Natural killer cell treated with Interleukin-12 subunit alpha and Interleukin-12 subunit beta and Interleukin-15 and Interleukin-18, amount 100 ng/mL, for 72 hours (primary cell): ENCODE measurements around the gene INO80B. TPM values are rescaled to one million over a fixed set of nuclear protein-coding genes. Genes with fewer than 3 reads are reported as not detected.
"Not testable (repeated sequence)": the region's sequence is repeated elsewhere in the genome, so short reads cannot be mapped to it uniquely, and the experiment has no call there.

Source experiments
- ATAC-seq, 2 donors: fragments of 150-1000 bp; cut with Tn5 transposase in 1 of 2; sonication (Bioruptor Pico), chemical (Tn5 transposase) in 1 of 2; 2 replicates each; pipeline ENCODE4 v1.10.0; 2021
- DNase-seq: peaks from one replicate; pipeline ENCODE4 v3.0.0; 2022; ENCODE audit warnings: low spot score
- H3K27ac Mint-ChIP-seq, 2 donors: 1 replicate in 1 of 2; 2 replicates in 1 of 2; pipeline ENCODE4 v1.8.0; 2022; ENCODE audit warnings: mixed read lengths in 2 of 2, mild to moderate bottlenecking in 1 of 2, moderate library complexity in 1 of 2
- H3K27me3 Mint-ChIP-seq, 2 donors: 1 replicate in 1 of 2; 2 replicates in 1 of 2; pipeline ENCODE4 v1.8.0; 2022; ENCODE audit warnings: mixed read lengths in 2 of 2
- H3K36me3 Mint-ChIP-seq: one replicate; pipeline ENCODE4 v1.8.0; 2022; ENCODE audit warnings: mixed read lengths
- H3K4me1 Mint-ChIP-seq, 2 donors: 1 replicate in 1 of 2; 2 replicates in 1 of 2; pipeline ENCODE4 v1.8.0; 2022; ENCODE audit warnings: low read depth in 2 of 2, mixed read lengths in 2 of 2, mild to moderate bottlenecking in 1 of 2
- H3K4me3 Mint-ChIP-seq: one replicate; pipeline ENCODE4 v1.8.0; 2022; ENCODE audit warnings: mixed read lengths
- H3K9me3 Mint-ChIP-seq: 2 replicates; pipeline ENCODE4 v1.8.0; 2022; ENCODE audit warnings: mixed read lengths
- total RNA-seq, 2 donors: library from RNA; stranded (reverse); gene quantifications; one replicate each; pipeline ENCODE4 v1.2.3, GENCODE V29; 2022

The INO80B gene
- total RNA-seq, 2 donors from 2014 or later: 42.3 to 45.6 TPM

- Mint-ChIP-seq H3K4me1 (peaks cover 25 to 34% of the 10 kb centered on the region in 2 donors), H3K27ac (peak overlapping the region; percentile 90 to 96), H3K4me3 (peak overlapping the region; percentile 95)
- ATAC-seq, H3K27me3 Mint-ChIP-seq, H3K36me3 Mint-ChIP-seq, DNase-seq, H3K9me3 Mint-ChIP-seq: not testable (repeated sequence)
Measured at GRCh38 chr2:74420443-74421103, 34.3 kb upstream of the INO80B start.

DNA sequence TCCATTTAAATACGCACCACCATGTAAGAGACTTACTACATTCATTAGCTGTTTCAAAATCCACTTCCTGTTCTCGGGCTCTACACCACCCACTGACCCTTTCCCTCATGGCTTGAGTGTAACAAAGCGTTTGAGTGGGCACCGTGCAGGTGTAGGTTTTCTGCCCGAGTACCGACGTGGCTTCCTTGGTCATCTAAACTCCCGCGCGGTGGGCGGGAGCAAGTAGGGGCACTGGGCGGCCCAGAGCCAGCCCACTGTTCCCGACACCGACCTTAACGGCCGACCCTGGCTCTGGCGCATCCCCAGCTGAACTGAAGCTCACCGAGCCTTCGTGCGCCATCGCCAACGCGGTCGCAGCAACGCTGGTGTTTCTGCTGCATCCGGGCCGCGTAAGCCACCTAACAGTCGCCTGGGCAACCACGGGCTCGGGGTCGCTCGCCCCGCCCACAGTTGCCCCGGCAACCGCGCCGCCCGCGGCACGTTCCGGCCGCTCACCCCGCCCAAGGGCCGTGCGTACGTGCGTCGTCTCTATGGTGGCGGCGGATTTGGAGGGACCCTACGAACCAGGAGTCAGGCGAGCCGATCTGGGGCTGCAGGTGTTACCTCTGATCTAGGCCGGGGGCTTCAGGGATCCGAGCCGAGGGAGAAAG is 33.5 kb upstream of the INO80B start, which contains the start of the genes C2orf81 and WDR54:
C2orf81 (minus strand) TSS at position 399 of the 650 bp plus-strand sequence; CDS start at position 340, 59 bp downstream.
WDR54 (plus strand) TSS at position 510 of the 650 bp plus-strand sequence. CDS start 424 bp downstream, outside the sequence.
- DNase-seq (peak; percentile 97), ATAC-seq (peak; percentile 97)
- Mint-ChIP-seq H3K4me3 (peak within 1 kb of the TSS; percentile 95), H3K36me3 (no peaks in the 10 kb centered on the region), H3K27me3 (no peaks in the 10 kb centered on the region), H3K4me1 (peaks cover 21 to 29% of the 10 kb centered on the region in 2 donors), H3K9me3 (no peaks in the 10 kb centered on the region), H3K27ac (peak within 1 kb of the TSS; percentile 90 to 96)

DNA sequence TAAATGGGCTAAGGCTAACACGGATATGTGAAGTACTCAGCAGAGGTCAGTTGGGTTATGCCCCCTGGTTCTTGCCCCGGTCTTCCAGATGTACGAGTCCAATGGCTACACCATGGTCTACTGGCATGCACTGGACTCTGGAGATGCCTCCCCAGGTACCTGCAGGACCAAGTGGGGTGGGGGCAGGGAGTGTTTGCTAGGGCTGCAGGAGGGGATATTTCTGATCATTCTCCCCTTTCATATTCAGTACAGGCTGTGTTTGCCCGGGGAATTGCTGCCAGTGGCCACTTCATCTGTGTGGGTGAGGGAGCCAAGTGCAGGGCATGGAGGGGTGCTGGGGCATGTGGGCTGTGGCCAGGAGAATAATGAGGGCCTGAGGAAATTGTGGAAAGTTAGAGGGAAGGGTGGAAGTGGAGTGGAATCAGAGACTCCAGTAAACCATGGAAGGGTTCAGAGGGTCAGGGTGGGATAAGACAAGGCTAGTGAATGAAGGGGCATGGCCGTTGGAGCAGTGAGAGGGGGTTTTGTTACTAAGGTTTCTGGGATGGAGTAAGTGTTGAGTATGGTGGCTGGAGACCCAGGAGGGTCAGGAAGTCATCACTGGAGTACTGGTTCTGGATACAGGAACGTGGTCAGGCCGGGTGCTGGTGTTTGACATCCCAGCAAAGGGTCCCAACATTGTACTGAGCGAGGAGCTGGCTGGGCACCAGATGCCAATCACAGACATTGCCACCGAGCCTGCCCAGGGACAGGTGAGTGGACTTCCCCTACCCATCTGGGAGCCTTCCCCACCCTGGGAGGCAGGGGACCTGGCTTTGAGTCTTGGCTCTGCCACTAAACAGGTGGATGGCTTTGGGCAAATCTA is 31.4 kb upstream of the INO80B start:
- no peak for DNase-seq
- H3K9me3 Mint-ChIP-seq: no peaks in the 10 kb centered on the region
- ATAC-seq: no peak
- no peaks in the 10 kb centered on the region for H3K36me3 Mint-ChIP-seq
- peaks cover 21 to 24% of the 10 kb centered on the region in 2 donors for H3K4me1 Mint-ChIP-seq
- peak overlapping the region; percentile 95 for H3K4me3 Mint-ChIP-seq
- H3K27ac Mint-ChIP-seq: peak overlapping the region; percentile 90 to 96
- no peaks in the 10 kb centered on the region for H3K27me3 Mint-ChIP-seq

GRCh38 chr2:74424139-74424992 is 30.5 kb upstream of the INO80B start:
- H3K9me3 Mint-ChIP-seq: no peaks in the 10 kb centered on the region
- H3K27me3 Mint-ChIP-seq: no peaks in the 10 kb centered on the region
- no peaks in the 10 kb centered on the region for H3K36me3 Mint-ChIP-seq
- no peak overlapping the region for H3K4me3 Mint-ChIP-seq
- ATAC-seq (no peak), DNase-seq (no peak)
- peaks cover 21 to 24% of the 10 kb centered on the region in 2 donors for H3K4me1 Mint-ChIP-seq
- H3K27ac Mint-ChIP-seq: no peak overlapping the region

GRCh38 chr2:74424995-74425406 is 29.9 kb upstream of the INO80B start:
- no peak overlapping the region for H3K4me3 Mint-ChIP-seq
- DNase-seq (no peak), ATAC-seq (no peak)
- H3K9me3 Mint-ChIP-seq: no peaks in the 10 kb centered on the region
- no peak overlapping the region for H3K27ac Mint-ChIP-seq
- H3K27me3 Mint-ChIP-seq: no peaks in the 10 kb centered on the region
- H3K36me3 Mint-ChIP-seq: no peaks in the 10 kb centered on the region
- H3K4me1 Mint-ChIP-seq: peaks cover 21 to 24% of the 10 kb centered on the region in 2 donors

DNA sequence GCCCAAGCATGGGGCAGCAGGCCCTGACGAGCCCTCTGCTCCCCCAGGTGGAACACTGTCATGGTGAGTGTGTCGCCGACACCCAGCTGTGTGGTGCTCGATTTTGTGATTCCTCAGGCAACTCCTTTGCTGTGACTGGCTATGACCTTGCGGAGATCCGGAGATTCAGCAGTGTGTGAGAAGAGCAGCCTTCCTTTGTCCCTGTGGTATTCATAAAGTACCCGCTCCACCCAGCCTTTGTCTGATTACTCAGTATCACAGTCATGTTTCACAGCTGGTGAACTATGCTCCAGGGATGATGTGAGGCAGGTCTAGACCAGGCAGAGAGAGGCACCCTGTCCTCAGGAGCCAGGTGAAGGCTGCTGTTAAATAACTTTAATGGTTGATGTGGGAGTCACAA is 29.4 kb upstream of the INO80B start:
- no peaks in the 10 kb centered on the region for H3K9me3 Mint-ChIP-seq
- no peak for ATAC-seq
- H3K27me3 Mint-ChIP-seq: no peaks in the 10 kb centered on the region
- H3K4me1 Mint-ChIP-seq: peaks cover 17 to 19% of the 10 kb centered on the region in 2 donors
- no peaks in the 10 kb centered on the region for H3K36me3 Mint-ChIP-seq
- DNase-seq: no peak
- H3K27ac Mint-ChIP-seq: no peak overlapping the region
- H3K4me3 Mint-ChIP-seq: no peak overlapping the region

GRCh38 chr2:74426181-74426758 is 28.6 kb upstream of the INO80B start:
- Mint-ChIP-seq H3K27me3 (no peaks in the 10 kb centered on the region), H3K36me3 (no peaks in the 10 kb centered on the region), H3K9me3 (no peaks in the 10 kb centered on the region), H3K27ac (no peak overlapping the region), H3K4me3 (no peak overlapping the region), H3K4me1 (peaks cover 13% of the 10 kb centered on the region in 2 donors)
- no peak for DNase-seq
- ATAC-seq: no peak

- Mint-ChIP-seq H3K27ac (no peak overlapping the region), H3K4me3 (no peak overlapping the region), H3K36me3 (no peaks in the 10 kb centered on the region), H3K27me3 (no peaks in the 10 kb centered on the region), H3K9me3 (no peaks in the 10 kb centered on the region), H3K4me1 (peaks cover 5 to 6% of the 10 kb centered on the region in 2 donors)
- ATAC-seq (no peak), DNase-seq (no peak)
Measured at GRCh38 chr2:74427551-74427950, 27.3 kb upstream of the INO80B start.

DNA sequence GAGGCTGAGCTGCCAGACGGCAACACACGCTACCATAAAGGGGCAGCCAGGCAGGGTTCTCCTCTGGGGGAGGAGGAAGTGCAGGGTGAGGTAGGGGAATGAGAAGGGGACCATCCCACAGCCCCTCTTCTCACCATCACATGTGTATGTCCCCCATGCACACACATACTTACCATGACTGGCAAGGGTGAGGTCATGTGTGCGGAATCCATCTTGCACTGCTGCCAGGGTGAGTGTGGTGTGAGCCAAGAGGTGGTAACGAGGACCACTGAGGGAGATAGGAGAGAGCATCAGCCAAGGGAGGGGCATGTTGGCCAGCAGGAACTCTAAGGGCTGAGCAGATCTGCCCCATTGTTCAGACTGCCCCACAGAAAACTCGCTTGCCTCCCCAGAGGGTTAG is 26.2 kb upstream of the INO80B start:
- Mint-ChIP-seq H3K4me1 (no peaks in the 10 kb centered on the region), H3K27ac (no peak overlapping the region), H3K27me3 (no peaks in the 10 kb centered on the region), H3K4me3 (no peak overlapping the region), H3K36me3 (no peaks in the 10 kb centered on the region), H3K9me3 (no peaks in the 10 kb centered on the region)
- DNase-seq (no peak), ATAC-seq (no peak)

DNA sequence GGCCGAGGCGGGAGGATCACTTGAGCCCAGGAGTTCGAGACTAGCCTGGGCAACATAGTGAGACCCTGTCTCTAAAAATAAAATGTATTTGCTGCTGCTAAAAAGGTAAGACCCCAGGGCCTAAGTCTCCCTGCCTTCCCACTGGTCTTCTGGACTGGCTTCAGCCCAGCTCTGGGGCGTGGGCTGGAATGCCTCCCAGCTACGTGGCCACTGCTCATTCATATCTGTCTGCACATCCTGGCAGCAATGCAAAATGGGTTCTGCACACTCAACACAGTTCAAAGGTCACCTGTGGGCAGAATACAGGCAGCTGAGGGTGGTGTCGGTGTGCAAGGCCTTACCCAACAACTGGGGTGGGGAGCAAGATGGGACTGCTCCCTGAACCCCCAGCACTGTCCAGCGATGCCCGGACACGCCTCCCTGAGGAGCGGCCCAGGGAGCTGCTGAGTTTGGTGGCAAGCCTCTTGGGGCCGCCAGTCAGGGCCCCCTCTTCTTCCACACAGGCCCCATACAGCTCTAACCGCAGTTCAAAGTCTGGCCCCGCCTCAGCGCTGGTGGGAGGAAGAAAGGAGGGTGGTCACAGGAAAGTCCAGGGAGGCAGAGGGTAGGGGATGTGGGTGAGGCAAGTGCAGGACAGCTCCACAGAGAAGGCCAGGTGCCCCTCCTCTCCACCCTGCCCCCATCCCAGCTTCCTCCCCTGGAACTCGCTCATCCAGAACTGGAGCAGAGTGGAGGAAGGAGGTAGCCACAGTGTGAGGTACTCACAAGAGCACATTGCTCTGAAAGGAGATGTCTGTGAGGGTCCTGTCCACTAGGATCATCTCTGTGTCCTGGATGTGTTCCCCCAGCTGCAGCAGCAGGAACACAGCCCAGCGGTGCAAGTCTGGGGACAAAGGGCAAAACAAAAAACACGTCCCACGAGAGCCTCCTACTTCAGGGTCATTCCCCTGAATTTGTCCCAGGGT is 25.1 kb upstream of the INO80B start:
- no peak for ATAC-seq
- no peaks in the 10 kb centered on the region for H3K27me3 Mint-ChIP-seq
- H3K4me3 Mint-ChIP-seq: no peak overlapping the region
- DNase-seq: no peak
- no peaks in the 10 kb centered on the region for H3K9me3 Mint-ChIP-seq
- H3K4me1 Mint-ChIP-seq: no peaks in the 10 kb centered on the region
- H3K27ac Mint-ChIP-seq: no peak overlapping the region
- H3K36me3 Mint-ChIP-seq: no peaks in the 10 kb centered on the region

GRCh38 chr2:74430502-74430901 is 24.4 kb upstream of the INO80B start:
- Mint-ChIP-seq H3K27me3 (no peaks in the 10 kb centered on the region), H3K9me3 (no peaks in the 10 kb centered on the region), H3K27ac (no peak overlapping the region), H3K36me3 (no peaks in the 10 kb centered on the region), H3K4me3 (no peak overlapping the region), H3K4me1 (no peaks in the 10 kb centered on the region)
- ATAC-seq (no peak), DNase-seq (no peak)
